Medulla oblongata (tissue), 1 donor: ENCODE results near the gene TCHH.
A peak's percentile ranks its signal among the peaks of the same experiment; 100 is the strongest.
"Not testable (repeated sequence)": the region's sequence is repeated elsewhere in the genome, so short reads cannot be mapped to it uniquely, and the experiment has no call there.

Experiments
- DNase-seq: peaks from one replicate; pipeline ENCODE4 v3.0.0-alpha.2; 2015; ENCODE audit errors: extremely low spot score

Gene TCHH

GRCh38 chr1:152115344-152115743 is at the start of gene TCHH:
TCHH (minus strand) TSS chr1:152115444; CDS start chr1:152114080, 1,364 bp downstream.
- DNase-seq: no peak

- peak; percentile 18 for DNase-seq
These were observed 49.4 kb upstream of the TCHH start for GRCh38 chr1:152164517-152165136.

GRCh38 chr1:152162792-152163463 is 47.7 kb upstream of the TCHH start:
- no peak for DNase-seq

- peak; percentile 76 for DNase-seq
These were observed 45.3 kb upstream of the TCHH start for GRCh38 chr1:152160576-152160975.

GRCh38 chr1:152159144-152159543 is 43.9 kb upstream of the TCHH start, which contains the start of gene RPTN:
RPTN (minus strand) TSS chr1:152159228; CDS start chr1:152157889, 1,339 bp downstream.
- no peak for DNase-seq

GRCh38 chr1:152153996-152154395 is 38.8 kb upstream of the TCHH start:
- DNase-seq: no peak

GRCh38 chr1:152151646-152152045 is 36.4 kb upstream of the TCHH start:
- no peak for DNase-seq

GRCh38 chr1:152148981-152149380 is 33.7 kb upstream of the TCHH start:
- DNase-seq: no peak

GRCh38 chr1:152148051-152148450 is 32.8 kb upstream of the TCHH start:
- no peak for DNase-seq

GRCh38 chr1:152145769-152146168 is 30.5 kb upstream of the TCHH start:
- no peak for DNase-seq

- not testable (repeated sequence) for DNase-seq
These were observed 29.5 kb upstream of the TCHH start for GRCh38 chr1:152144674-152145183.

- DNase-seq: no peak
These were observed 28.1 kb upstream of the TCHH start for GRCh38 chr1:152143150-152143887.

- peak; percentile 84 for DNase-seq
These were observed 26.8 kb upstream of the TCHH start for GRCh38 chr1:152141971-152142584.

GRCh38 chr1:152137215-152137614 is 22.0 kb upstream of the TCHH start:
- no peak for DNase-seq

GRCh38 chr1:152130186-152130585 is 14.9 kb upstream of the TCHH start:
- DNase-seq: no peak

GRCh38 chr1:152127673-152128072 is 12.4 kb upstream of the TCHH start:
- no peak for DNase-seq

GRCh38 chr1:152125834-152126443 is 10.7 kb upstream of the TCHH start:
- DNase-seq: no peak

- DNase-seq: no peak
These were observed 3.7 kb upstream of the TCHH start for GRCh38 chr1:152118915-152119314.

GRCh38 chr1:152112885-152113432 is 2.3 kb downstream of the TCHH start:
- no peak for DNase-seq

GRCh38 chr1:152112101-152112884 is 3.0 kb downstream of the TCHH start:
- no peak for DNase-seq
